HG02571 (cell line): ENCODE data around the gene DBX1.

Experiments used
- ATAC-seq: cut with Tn5 transposase; IDR thresholded peaks from one replicate; pipeline ENCODE4 v1.9.1; 2021; ENCODE audit warnings: mild to moderate bottlenecking, moderate library complexity; ENCODE audit not compliant: unreplicated experiment

Gene DBX1

GRCh38 chr11:20126724-20127123 lies 33.6 kb downstream of the DBX1 start:
- ATAC-seq: no peak

GRCh38 chr11:20125927-20126326 lies 34.3 kb downstream of the DBX1 start:
- no peak for ATAC-seq

DNA sequence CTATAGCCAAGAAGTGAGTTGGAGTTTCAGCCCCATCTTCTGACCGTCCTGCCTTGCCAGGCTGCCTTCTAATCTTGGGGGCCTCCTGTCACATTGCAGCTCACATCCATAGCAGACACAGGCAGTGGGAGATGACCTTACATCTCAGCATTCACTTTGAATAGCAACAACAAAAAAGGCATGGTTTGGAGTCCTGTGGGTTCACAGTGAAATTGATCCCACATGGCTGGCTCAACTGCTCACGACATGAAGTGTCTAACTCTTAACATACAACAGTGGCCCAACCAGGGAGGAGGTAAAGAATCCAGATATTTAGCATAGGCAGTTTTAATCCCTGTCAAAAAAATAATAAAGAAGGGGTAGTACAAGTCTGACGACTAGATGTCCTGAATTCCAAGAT lies 38.1 kb downstream of the DBX1 start:
- no peak for ATAC-seq

- ATAC-seq: no peak
These were observed 39.9 kb downstream of the DBX1 start for GRCh38 chr11:20120134-20120925.

GRCh38 chr11:20119315-20119714 lies 41.0 kb downstream of the DBX1 start:
- ATAC-seq: no peak

DNA sequence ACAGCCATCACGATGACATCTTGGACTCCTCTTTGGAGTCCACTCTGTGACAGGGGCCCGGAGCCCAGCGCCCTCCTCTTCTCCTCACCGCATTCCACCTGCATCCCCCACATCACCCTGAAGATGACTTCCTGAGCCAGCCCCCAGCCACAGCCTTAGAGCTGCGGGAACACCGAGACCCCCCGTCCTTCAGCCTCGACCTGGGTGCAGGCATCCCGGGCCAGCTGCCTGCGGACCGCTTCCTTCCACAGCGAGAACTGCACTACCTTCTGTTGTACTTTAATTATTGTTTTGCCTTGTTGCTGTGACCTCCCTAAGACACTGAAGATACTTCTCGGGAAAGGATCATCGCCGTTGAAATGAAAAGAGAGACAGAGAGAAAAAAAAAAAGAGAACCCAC lies 42.1 kb downstream of the DBX1 start:
- ATAC-seq: no peak

DNA sequence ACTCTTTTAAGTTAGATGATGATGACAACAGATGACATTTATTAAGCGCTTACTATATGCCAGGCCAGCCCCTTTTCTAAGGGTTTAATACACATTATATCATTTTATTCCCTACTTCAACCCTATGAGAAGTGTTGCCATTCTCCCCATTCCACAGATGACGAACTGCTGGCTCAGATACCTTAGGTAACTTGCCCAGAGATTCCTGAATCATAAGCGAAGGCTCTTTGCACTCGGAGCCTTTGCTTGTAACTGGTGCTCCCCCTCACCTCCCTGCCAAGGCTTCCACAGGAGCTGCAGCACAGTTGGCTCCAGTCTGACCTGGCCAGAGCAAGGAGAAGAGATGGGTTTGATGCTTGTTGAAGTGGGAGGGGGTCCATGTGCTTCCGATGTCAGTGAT lies 43.0 kb downstream of the DBX1 start:
- ATAC-seq: no peak

DNA sequence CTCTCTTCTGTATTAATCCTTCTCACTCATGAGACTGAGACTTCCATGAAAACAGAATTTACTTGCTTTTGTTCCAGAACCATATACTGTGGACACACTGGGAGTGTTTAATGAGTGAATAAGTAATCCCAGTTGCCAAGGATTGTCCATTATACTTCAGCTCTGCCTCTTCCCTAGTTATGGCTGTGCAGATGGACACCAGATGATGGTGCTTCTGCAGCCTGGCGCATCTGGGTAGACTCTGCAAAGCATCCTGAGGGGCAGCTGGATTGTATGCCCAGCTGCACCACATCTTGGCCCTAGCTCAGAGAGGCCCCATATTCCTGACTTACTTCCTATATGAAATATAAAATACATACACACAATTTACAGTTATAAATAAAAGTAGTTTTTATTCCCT lies 43.5 kb downstream of the DBX1 start:
- no peak for ATAC-seq

DNA sequence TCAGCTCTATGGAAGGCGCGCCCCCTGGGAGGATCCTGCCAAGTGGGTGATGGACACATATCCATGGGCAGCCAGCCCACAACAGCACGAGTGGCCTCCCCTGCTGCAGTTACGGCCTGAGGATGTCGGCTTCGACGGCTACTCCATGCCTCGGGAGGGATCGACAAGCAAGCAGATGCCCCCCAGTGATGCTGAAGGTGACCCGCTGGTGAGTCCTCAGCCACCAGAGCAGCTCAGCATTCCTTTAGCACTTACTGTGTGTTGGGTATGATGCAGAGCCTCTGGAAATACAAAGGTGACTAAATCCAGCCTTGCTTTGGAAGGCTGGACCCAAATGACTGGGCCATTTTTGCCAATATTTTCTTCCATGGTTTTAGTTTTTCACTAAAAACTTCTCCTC lies 45.7 kb downstream of the DBX1 start:
- ATAC-seq: no peak

GRCh38 chr11:20113149-20113438 lies 47.2 kb downstream of the DBX1 start:
- no peak for ATAC-seq

DNA sequence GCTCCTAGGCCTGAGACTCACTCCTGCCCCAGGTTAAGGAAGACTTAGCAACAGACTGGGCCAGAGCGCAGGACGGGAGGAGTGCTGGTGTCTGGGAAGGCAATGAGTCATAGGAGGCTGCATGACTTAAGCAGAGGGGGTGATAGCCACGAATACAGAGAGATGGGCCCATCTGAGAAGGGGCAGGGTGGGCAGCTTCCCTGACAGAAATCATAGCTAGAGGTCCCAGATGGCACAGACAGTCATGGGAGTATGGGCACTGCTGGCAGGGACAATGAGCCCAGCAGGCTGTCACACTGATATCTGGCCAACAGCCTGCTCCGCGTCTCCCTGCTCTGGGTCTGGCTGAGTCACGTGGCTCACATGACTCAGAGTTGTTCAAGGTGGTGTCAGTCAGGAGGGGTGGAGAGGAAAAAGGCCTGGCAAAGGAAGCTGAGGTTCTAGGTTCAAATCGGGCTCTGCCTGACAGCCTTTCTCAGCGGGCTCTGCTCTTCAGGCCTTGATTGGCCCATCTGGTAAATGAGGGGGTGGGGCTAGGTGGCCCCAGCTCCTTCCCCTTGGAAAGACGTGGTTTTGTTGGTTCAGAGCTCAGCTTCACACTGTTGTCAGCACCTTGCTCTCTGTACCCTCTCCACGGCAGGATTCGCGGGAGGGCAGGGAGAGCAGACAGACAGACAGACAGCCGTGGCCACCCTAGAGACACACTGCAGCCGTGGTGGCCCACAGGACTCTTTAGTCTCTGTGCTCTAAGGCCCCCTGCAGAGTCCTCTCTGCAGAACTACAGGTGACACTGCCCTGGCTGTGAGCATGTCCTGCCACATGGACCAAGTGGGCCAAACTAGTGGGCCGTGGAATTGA lies 47.8 kb downstream of the DBX1 start:
- ATAC-seq: no peak

GRCh38 chr11:20111871-20112270 lies 48.4 kb downstream of the DBX1 start:
- no peak for ATAC-seq

- ATAC-seq: peak; percentile 68
These were observed 49.2 kb downstream of the DBX1 start for GRCh38 chr11:20110908-20111669.

- no peak for ATAC-seq
These were observed 50.4 kb downstream of the DBX1 start for GRCh38 chr11:20109731-20110445.
